ENCODE data around the gene TFR2. TPM values are rescaled to one million over a fixed set of nuclear protein-coding genes. Genes with fewer than 3 reads are reported as not detected.
A peak's percentile ranks its signal among the peaks of the same experiment; 100 is the strongest.

Gene TFR2
- total and polyA plus RNA-seq, 9 of the 15 experiments (the other 6 are each of a cell fraction or from before 2014, with no cell fraction given) = 3.8 to 123 (median 51.1) TPM

- TF ChIP-seq ZNF449 (CRISPR knock-in tag; IDR thresholded peaks at IDR 0.05) (no peak), PML (IDR thresholded peaks at IDR 0.05; ENCODE audit: low read length) (no peak), ZNF780A (CRISPR knock-in tag; IDR thresholded peaks at IDR 0.05) (no peak), SREBF1 (IDR thresholded peaks at IDR 0.05; ENCODE audit: borderline replicate concordance, low read depth, low read length) (no peak), ZNF592 (IDR thresholded peaks at IDR 0.05) (no peak), OTX1 (CRISPR knock-in tag; IDR thresholded peaks at IDR 0.05) (no peak), MYC (IDR thresholded peaks at IDR 0.05; ENCODE audit: low read depth, low read length) (peak; percentile 47; the same call in 1 of the 2 replicates), MYC (CRISPR knock-in tag; IDR thresholded peaks at IDR 0.05; ENCODE audit: borderline replicate concordance, low read depth) (no peak), TCFL5 (CRISPR knock-in tag; conservative IDR thresholded peaks at IDR 0.05) (no peak), ZBTB43 (CRISPR knock-in tag; IDR thresholded peaks at IDR 0.05) (no peak), JUND (IDR thresholded peaks at IDR 0.05; ENCODE audit: borderline replicate concordance, low read depth, low read length) (0 out of 2 replicates have a peak, but pooled peaks have one; percentile 16), JUND (tag; IDR thresholded peaks at IDR 0.05; ENCODE audit: borderline replicate concordance, low read depth, low read length) (no peak), ARID4B (CRISPR knock-in tag; IDR thresholded peaks at IDR 0.05) (0 out of 2 replicates have a peak, but pooled peaks have one; percentile 44), CREB5 (CRISPR knock-in tag; IDR thresholded peaks at IDR 0.05) (no peak)
Measured at GRCh38 chr7:100629117-100629716, 12.1 kb downstream of the TFR2 start (continued).

All from K562 (cell line).